ENCODE measurements around the gene SUMO2. TPM values are rescaled to one million over a fixed set of nuclear protein-coding genes. Genes with fewer than 3 reads are reported as not detected.

The SUMO2 gene
- total and polyA plus RNA-seq, 2 experiments from 2014 or later, result 139 to 890 TPM

DNA sequence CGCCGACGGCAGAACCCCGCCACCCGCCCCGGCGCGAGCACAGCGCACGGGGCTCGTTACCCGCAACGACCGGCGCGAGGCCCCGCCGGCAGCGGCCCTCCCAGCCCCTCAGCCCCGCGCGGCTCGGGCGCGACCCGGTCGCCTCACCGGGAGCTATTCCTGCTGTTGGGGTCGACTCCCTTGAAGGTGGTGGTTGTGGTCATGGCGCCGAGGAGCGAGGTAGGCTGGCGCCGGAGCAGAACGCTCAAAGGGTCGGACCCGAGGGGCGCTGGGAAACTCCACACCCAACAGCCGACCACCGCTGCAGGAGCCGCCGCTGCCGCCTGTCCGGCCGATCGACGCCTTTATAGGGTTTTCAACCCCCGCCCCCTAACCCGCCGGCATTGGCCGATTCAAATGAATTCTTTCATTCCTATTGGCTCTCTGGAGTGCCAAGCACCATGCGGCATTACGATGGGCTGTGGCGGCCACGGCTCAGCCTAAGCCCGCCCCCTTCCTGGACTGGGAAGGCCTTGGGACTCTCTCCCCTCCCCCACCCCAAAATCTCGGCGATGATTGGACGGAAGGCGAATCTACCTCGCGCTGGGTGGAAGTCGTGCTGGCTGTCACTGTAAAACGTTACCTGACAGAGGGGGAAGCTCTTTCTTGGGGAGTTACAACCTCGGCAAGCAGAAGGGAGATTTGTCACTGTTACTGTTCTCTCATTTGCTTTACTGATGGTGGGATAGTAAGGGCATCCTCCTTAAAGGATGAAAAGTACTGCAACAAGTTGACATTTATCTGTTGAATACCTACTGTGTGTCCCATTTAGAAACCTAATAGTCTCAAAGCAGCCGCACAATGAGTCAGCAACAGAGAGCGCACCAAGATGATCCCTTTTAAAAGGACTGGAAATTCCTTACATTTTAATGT, 28.3 kb downstream of the SUMO2 start, which contains the start of gene JPT1 (continued):
- TF ChIP-seq, protein P1, sequence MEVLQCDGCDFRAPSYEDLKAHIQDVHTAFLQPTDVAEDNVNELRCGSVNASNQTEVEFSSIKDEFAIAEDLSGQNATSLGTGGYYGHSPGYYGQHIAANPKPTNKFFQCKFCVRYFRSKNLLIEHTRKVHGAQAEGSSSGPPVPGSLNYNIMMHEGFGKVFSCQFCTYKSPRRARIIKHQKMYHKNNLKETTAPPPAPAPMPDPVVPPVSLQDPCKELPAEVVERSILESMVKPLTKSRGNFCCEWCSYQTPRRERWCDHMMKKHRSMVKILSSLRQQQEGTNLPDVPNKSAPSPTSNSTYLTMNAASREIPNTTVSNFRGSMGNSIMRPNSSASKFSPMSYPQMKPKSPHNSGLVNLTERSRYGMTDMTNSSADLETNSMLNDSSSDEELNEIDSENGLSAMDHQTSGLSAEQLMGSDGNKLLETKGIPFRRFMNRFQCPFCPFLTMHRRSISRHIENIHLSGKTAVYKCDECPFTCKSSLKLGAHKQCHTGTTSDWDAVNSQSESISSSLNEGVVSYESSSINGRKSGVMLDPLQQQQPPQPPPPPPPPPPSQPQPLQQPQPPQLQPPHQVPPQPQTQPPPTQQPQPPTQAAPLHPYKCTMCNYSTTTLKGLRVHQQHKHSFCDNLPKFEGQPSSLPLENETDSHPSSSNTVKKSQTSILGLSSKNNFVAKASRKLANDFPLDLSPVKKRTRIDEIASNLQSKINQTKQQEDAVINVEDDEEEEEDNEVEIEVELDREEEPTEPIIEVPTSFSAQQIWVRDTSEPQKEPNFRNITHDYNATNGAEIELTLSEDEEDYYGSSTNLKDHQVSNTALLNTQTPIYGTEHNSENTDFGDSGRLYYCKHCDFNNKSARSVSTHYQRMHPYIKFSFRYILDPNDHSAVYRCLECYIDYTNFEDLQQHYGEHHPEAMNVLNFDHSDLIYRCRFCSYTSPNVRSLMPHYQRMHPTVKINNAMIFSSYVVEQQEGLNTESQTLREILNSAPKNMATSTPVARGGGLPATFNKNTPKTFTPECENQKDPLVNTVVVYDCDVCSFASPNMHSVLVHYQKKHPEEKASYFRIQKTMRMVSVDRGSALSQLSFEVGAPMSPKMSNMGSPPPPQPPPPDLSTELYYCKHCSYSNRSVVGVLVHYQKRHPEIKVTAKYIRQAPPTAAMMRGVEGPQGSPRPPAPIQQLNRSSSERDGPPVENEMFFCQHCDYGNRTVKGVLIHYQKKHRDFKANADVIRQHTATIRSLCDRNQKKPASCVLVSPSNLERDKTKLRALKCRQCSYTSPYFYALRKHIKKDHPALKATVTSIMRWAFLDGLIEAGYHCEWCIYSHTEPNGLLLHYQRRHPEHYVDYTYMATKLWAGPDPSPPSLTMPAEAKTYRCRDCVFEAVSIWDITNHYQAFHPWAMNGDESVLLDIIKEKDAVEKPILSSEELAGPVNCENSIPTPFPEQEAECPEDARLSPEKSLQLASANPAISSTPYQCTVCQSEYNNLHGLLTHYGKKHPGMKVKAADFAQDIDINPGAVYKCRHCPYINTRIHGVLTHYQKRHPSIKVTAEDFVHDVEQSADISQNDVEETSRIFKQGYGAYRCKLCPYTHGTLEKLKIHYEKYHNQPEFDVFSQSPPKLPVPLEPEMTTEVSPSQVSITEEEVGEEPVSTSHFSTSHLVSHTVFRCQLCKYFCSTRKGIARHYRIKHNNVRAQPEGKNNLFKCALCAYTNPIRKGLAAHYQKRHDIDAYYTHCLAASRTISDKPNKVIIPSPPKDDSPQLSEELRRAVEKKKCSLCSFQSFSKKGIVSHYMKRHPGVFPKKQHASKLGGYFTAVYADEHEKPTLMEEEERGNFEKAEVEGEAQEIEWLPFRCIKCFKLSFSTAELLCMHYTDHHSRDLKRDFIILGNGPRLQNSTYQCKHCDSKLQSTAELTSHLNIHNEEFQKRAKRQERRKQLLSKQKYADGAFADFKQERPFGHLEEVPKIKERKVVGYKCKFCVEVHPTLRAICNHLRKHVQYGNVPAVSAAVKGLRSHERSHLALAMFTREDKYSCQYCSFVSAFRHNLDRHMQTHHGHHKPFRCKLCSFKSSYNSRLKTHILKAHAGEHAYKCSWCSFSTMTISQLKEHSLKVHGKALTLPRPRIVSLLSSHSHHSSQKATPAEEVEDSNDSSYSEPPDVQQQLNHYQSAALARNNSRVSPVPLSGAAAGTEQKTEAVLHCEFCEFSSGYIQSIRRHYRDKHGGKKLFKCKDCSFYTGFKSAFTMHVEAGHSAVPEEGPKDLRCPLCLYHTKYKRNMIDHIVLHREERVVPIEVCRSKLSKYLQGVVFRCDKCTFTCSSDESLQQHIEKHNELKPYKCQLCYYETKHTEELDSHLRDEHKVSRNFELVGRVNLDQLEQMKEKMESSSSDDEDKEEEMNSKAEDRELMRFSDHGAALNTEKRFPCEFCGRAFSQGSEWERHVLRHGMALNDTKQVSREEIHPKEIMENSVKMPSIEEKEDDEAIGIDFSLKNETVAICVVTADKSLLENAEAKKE (CRISPR knock-in tag; IDR thresholded peaks at IDR 0.05), result no peak
- no peak for TF ChIP-seq STAT1 (IDR thresholded peaks at IDR 0.05; ENCODE audit: unreplicated experiment)
- no peak for TF ChIP-seq ZNF331 (CRISPR knock-in tag; IDR thresholded peaks at IDR 0.05; ENCODE audit: low read depth)
- TF ChIP-seq ZNF114 (CRISPR knock-in tag; IDR thresholded peaks at IDR 0.05), result peak; percentile 100
- TF ChIP-seq, protein P2, sequence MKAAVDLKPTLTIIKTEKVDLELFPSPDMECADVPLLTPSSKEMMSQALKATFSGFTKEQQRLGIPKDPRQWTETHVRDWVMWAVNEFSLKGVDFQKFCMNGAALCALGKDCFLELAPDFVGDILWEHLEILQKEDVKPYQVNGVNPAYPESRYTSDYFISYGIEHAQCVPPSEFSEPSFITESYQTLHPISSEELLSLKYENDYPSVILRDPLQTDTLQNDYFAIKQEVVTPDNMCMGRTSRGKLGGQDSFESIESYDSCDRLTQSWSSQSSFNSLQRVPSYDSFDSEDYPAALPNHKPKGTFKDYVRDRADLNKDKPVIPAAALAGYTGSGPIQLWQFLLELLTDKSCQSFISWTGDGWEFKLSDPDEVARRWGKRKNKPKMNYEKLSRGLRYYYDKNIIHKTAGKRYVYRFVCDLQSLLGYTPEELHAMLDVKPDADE (IDR thresholded peaks at IDR 0.05), result no peak

DNA sequence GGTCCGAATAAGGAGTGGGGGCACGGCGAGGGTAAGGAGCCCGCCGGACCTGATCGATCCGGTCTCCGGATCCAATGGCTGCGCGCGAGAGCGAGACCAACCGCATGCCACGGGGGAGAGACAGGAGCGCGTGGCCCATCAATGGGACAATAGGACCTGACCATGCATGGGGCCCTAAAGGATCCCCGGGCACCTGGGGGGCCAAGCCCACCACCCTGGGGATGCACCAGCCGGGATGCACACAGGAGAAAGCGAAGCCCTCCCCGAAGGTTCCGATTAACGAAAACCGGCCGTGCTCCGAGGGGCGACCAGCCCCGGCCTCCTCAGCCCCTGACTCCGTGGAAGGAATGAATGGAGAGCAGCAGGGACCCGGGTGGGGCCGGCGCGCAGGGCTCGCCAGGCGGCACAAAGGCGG, 29.0 kb downstream of the SUMO2 start:
- no peaks in the 10 kb centered on the region for H3K27me3 ChIP-seq (ENCODE audit: insufficient read depth)
- no peaks in the 10 kb centered on the region for H3K9me2 ChIP-seq (ENCODE audit: insufficient read depth)
- H3K4me3 ChIP-seq, result peak overlapping the region; percentile 63
- H3K36me3 ChIP-seq (ENCODE audit: insufficient read depth), result peaks cover 3% of the 10 kb centered on the region; the same call in 1 of the 2 replicates
- no peak for ATAC-seq
- H3F3A ChIP-seq (replicated peaks; ENCODE audit: low read depth), result peaks cover 23% of the 10 kb centered on the region
- Mint-ChIP-seq H3K4me1 (peaks cover 31% of the 10 kb centered on the region), H3K4me3 (peak overlapping the region; percentile 93), H3K9me3 (peaks cover 2% of the 10 kb centered on the region; the same call in 1 of the 3 replicates), H3K36me3 (ENCODE audit: low read depth) (peaks cover 32% of the 10 kb centered on the region), H3K27ac (peak overlapping the region; percentile 87), H3K27me3 (ENCODE audit: insufficient read depth, low read depth, poor library complexity) (peaks cover 17% of the 10 kb centered on the region)
- peak overlapping the region; percentile 79 for H3K4me2 ChIP-seq
- peaks cover 36% of the 10 kb centered on the region for H4K20me1 ChIP-seq (replicated peaks; ENCODE audit: insufficient read depth)
- H3K27ac ChIP-seq (ENCODE audit: low read depth), result no peak overlapping the region
- DNase-seq (ENCODE audit: low spot score), result no peak
- H2AFZ ChIP-seq, result no peak overlapping the region
- H3K4me1 ChIP-seq (ENCODE audit: insufficient read depth), result peaks cover 27% of the 10 kb centered on the region
- peaks cover 54% of the 10 kb centered on the region for H3K79me2 ChIP-seq (replicated peaks; ENCODE audit: insufficient read depth)
- TF ChIP-seq STAT1 (IDR thresholded peaks at IDR 0.05; ENCODE audit: unreplicated experiment), result no peak
- TF ChIP-seq, protein P3, sequence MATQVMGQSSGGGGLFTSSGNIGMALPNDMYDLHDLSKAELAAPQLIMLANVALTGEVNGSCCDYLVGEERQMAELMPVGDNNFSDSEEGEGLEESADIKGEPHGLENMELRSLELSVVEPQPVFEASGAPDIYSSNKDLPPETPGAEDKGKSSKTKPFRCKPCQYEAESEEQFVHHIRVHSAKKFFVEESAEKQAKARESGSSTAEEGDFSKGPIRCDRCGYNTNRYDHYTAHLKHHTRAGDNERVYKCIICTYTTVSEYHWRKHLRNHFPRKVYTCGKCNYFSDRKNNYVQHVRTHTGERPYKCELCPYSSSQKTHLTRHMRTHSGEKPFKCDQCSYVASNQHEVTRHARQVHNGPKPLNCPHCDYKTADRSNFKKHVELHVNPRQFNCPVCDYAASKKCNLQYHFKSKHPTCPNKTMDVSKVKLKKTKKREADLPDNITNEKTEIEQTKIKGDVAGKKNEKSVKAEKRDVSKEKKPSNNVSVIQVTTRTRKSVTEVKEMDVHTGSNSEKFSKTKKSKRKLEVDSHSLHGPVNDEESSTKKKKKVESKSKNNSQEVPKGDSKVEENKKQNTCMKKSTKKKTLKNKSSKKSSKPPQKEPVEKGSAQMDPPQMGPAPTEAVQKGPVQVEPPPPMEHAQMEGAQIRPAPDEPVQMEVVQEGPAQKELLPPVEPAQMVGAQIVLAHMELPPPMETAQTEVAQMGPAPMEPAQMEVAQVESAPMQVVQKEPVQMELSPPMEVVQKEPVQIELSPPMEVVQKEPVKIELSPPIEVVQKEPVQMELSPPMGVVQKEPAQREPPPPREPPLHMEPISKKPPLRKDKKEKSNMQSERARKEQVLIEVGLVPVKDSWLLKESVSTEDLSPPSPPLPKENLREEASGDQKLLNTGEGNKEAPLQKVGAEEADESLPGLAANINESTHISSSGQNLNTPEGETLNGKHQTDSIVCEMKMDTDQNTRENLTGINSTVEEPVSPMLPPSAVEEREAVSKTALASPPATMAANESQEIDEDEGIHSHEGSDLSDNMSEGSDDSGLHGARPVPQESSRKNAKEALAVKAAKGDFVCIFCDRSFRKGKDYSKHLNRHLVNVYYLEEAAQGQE (IDR thresholded peaks at IDR 0.05; ENCODE audit: unreplicated experiment), result no peak
- TF ChIP-seq JUNB (IDR thresholded peaks at IDR 0.05; ENCODE audit: unreplicated experiment), result no peak
- TF ChIP-seq, protein P2 (IDR thresholded peaks at IDR 0.05), result no peak
- no peak for TF ChIP-seq ZNF331 (CRISPR knock-in tag; IDR thresholded peaks at IDR 0.05; ENCODE audit: low read depth)
- no peak for TF ChIP-seq POLR2AphosphoS5 (IDR thresholded peaks at IDR 0.05; ENCODE audit: low read depth)
- no peak for TF ChIP-seq EZH2phosphoT487 (IDR thresholded peaks at IDR 0.05; ENCODE audit: unreplicated experiment)
- TF ChIP-seq CREB1 (CRISPR knock-in tag; IDR thresholded peaks at IDR 0.05; ENCODE audit: low read depth), result no peak

All from GM23338 (cell line).